HepG2 (cell line): ENCODE results near the gene ICE1. TPM values are rescaled to one million over a fixed set of nuclear protein-coding genes. Genes with fewer than 3 reads are reported as not detected.
A peak's percentile ranks its signal among the peaks of the same experiment; 100 is the strongest.

ENCODE experiments used
- ARNTL ChIP-seq: sonication (generic); formaldehyde crosslinking; IDR thresholded peaks from 2 replicates; pipeline ENCODE4 v1.4.0; 2020; ENCODE audit warnings: mild to moderate bottlenecking, missing genetic modification reagents
- ATF1 ChIP-seq: IDR thresholded peaks from 2 replicates; pipeline ENCODE4 v1.6.1; 2016; ENCODE audit warnings: mild to moderate bottlenecking, control low read depth
- HMG20B ChIP-seq: conservative IDR thresholded peaks from 2 replicates; pipeline ENCODE4 v1.6.1; 2016; ENCODE audit warnings: missing genetic modification reagents, missing compliant biosample characterization
- HOXA3 ChIP-seq: sonication (generic); formaldehyde crosslinking; IDR thresholded peaks from 2 replicates; pipeline ENCODE4 v1.5.0; 2020; ENCODE audit warnings: missing genetic modification reagents
- ISL2 ChIP-seq: sonication (generic); formaldehyde crosslinking; IDR thresholded peaks from 2 replicates; pipeline ENCODE4 v1.5.0; 2020; ENCODE audit warnings: missing genetic modification reagents
- LCORL ChIP-seq, 2 experiments: fragments of 450-650 bp in 1 of 2; sonication (generic) in 1 of 2; formaldehyde crosslinking in 1 of 2; IDR thresholded peaks; 2 replicates each; pipeline versions ENCODE4 v1.5.0 to v1.6.1; 2017 to 2020; ENCODE audit warnings: antibody characterized with exemption in 1 of 2, missing genetic modification reagents in 1 of 2
- MEF2D ChIP-seq: sonication (generic); formaldehyde crosslinking; IDR thresholded peaks from 2 replicates; pipeline ENCODE4 v1.5.1; 2020; ENCODE audit warnings: mild to moderate bottlenecking, missing genetic modification reagents
- MTF1 ChIP-seq: sonication (generic); formaldehyde crosslinking; IDR thresholded peaks from 2 replicates; pipeline ENCODE4 v1.5.0; 2020; ENCODE audit warnings: missing genetic modification reagents
- PAWR ChIP-seq: sonication (generic); formaldehyde crosslinking; IDR thresholded peaks from 2 replicates; pipeline ENCODE4 v1.4.0; 2020; ENCODE audit warnings: missing genetic modification reagents, mild to moderate bottlenecking, borderline replicate concordance
- SP1 ChIP-seq, 2 experiments: fragments of 450-650 bp in 1 of 2; sonication (generic) in 1 of 2; formaldehyde crosslinking in 1 of 2; IDR thresholded peaks; 2 replicates each; pipeline versions ENCODE4 v1.4.0 to v1.6.1; 2016 to 2020; ENCODE audit warnings: missing genetic modification reagents in 1 of 2
- ZBTB42 ChIP-seq: sonication (generic); formaldehyde crosslinking; IDR thresholded peaks from 2 replicates; pipeline ENCODE4 v1.5.0; 2020; ENCODE audit warnings: mild to moderate bottlenecking, missing genetic modification reagents
- ZMYM4 ChIP-seq: sonication (generic); formaldehyde crosslinking; IDR thresholded peaks from 2 replicates; pipeline ENCODE4 v1.8.1; 2023; ENCODE audit warnings: mild to moderate bottlenecking, missing genetic modification reagents
- ZNF331 ChIP-seq: sonication (generic); formaldehyde crosslinking; IDR thresholded peaks from 2 replicates; pipeline ENCODE4 v1.4.0; 2020; ENCODE audit warnings: missing genetic modification reagents
- ZNF598 ChIP-seq: sonication (generic); formaldehyde crosslinking; IDR thresholded peaks from 2 replicates; pipeline ENCODE4 v1.5.1; 2020; ENCODE audit warnings: mild to moderate bottlenecking, missing genetic modification reagents, borderline replicate concordance
- ZNF607 ChIP-seq: sonication (generic); formaldehyde crosslinking; IDR thresholded peaks from 2 replicates; pipeline ENCODE4 v1.5.1; 2020; ENCODE audit warnings: missing genetic modification reagents, mild to moderate bottlenecking, borderline replicate concordance
- ZSCAN22 ChIP-seq: sonication (generic); formaldehyde crosslinking; IDR thresholded peaks from 2 replicates; pipeline ENCODE4 v1.4.0; 2020; ENCODE audit warnings: mild to moderate bottlenecking, missing genetic modification reagents
- ZSCAN31 ChIP-seq: sonication (generic); formaldehyde crosslinking; IDR thresholded peaks from 2 replicates; pipeline ENCODE4 v1.5.0; 2020; ENCODE audit warnings: low read depth, mild to moderate bottlenecking, missing genetic modification reagents
- ZZZ3 ChIP-seq: sonication (generic); formaldehyde crosslinking; IDR thresholded peaks from 2 replicates; pipeline ENCODE4 v1.4.0; 2020; ENCODE audit warnings: missing genetic modification reagents, mild to moderate bottlenecking, borderline replicate concordance
- polyA plus RNA-seq, 8 experiments: library from polyadenylated mRNA; depleted of rRNA in 3 of 8; stranded (reverse) in 7 of 8; unstranded in 1 of 8; fragments of >200 nt; fragmentation: Illumina TruSeq in 4 of 8; extraction: Trizol in 4 of 8; gene quantifications; 2 replicates each; pipeline versions ENCODE4 v1.2.1 to v1.2.3, GENCODE V29; 2011 to 2016; ENCODE audit warnings: low read depth in 4 of 8, missing spikeins in 1 of 8, mixed read lengths in 1 of 8; ENCODE audit not compliant: insufficient read depth in 1 of 8
- total RNA-seq, 5 experiments: library from RNA; depleted of rRNA; stranded (reverse); fragments of >200 nt; fragmentation: Illumina TruSeq; extraction: Trizol; gene quantifications; 2 replicates each; pipeline ENCODE4 v1.2.3, GENCODE V29; 2016; ENCODE audit warnings: low read depth in 1 of 5
- TF ChIP-seq, protein P1 (sequence below): sonication (generic); formaldehyde crosslinking; IDR thresholded peaks from 2 replicates; pipeline ENCODE4 v1.4.0; 2020; ENCODE audit warnings: low read depth, mild to moderate bottlenecking, missing genetic modification reagents
- TF ChIP-seq, protein P2 (sequence below): sonication (generic); formaldehyde crosslinking; IDR thresholded peaks from 2 replicates; pipeline ENCODE4 v1.8.1; 2022; ENCODE audit warnings: low read depth, mild to moderate bottlenecking, missing genetic modification reagents
- TF ChIP-seq, protein P3 (sequence below): sonication (generic); formaldehyde crosslinking; IDR thresholded peaks from 2 replicates; pipeline ENCODE4 v1.5.1; 2020; ENCODE audit warnings: mild to moderate bottlenecking, missing genetic modification reagents, moderate library complexity
- TF ChIP-seq, protein P4 (sequence below): IDR thresholded peaks from 2 replicates; pipeline ENCODE4 v1.6.1; 2012; ENCODE audit warnings: inconsistent platforms

ICE1 gene
- total and polyA plus RNA-seq, 2 of the 13 experiments (the other 11 are each of a cell fraction or from before 2014, with no cell fraction given), result 9.1 to 27.6 TPM

- TF ChIP-seq, protein P1, sequence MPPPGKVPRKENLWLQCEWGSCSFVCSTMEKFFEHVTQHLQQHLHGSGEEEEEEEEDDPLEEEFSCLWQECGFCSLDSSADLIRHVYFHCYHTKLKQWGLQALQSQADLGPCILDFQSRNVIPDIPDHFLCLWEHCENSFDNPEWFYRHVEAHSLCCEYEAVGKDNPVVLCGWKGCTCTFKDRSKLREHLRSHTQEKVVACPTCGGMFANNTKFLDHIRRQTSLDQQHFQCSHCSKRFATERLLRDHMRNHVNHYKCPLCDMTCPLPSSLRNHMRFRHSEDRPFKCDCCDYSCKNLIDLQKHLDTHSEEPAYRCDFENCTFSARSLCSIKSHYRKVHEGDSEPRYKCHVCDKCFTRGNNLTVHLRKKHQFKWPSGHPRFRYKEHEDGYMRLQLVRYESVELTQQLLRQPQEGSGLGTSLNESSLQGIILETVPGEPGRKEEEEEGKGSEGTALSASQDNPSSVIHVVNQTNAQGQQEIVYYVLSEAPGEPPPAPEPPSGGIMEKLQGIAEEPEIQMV (CRISPR knock-in tag), result peak; percentile 38; the same call in 1 of the 2 replicates
- TF ChIP-seq ZNF607 (CRISPR knock-in tag) (0 out of 2 replicates have a peak, but pooled peaks have one; percentile 71), ZSCAN22 (CRISPR knock-in tag) (no peak), ZZZ3 (CRISPR knock-in tag) (peak; percentile 66; the same call in 1 of the 2 replicates), LCORL (IDR thresholded peaks at IDR 0.05) (no peak), LCORL (CRISPR knock-in tag; IDR thresholded peaks at IDR 0.05) (peak; percentile 85; the same call in 1 of the 2 replicates), SP1 (IDR thresholded peaks at IDR 0.05) (peak; percentile 66; the same call in 1 of the 2 replicates), SP1 (CRISPR knock-in tag; IDR thresholded peaks at IDR 0.05) (peak; percentile 86), ZNF331 (CRISPR knock-in tag) (peak; percentile 75), ARNTL (peak; percentile 70; the same call in 1 of the 2 replicates), ATF1 (peak; percentile 97), ISL2 (CRISPR knock-in tag) (peak; percentile 61; the same call in 1 of the 2 replicates), ZSCAN31 (CRISPR knock-in tag) (no peak; the same call in 1 of the 2 replicates), PAWR (no peak), ZBTB42 (no peak), HOXA3 (CRISPR knock-in tag) (peak; percentile 77; the same call in 1 of the 2 replicates), MTF1 (no peak), MEF2D (no peak), ZNF598 (CRISPR knock-in tag) (peak; percentile 69; the same call in 1 of the 2 replicates), ZMYM4 (CRISPR knock-in tag) (peak; percentile 93), HMG20B (CRISPR knock-in tag) (peak; percentile 75)
- TF ChIP-seq, protein P2, sequence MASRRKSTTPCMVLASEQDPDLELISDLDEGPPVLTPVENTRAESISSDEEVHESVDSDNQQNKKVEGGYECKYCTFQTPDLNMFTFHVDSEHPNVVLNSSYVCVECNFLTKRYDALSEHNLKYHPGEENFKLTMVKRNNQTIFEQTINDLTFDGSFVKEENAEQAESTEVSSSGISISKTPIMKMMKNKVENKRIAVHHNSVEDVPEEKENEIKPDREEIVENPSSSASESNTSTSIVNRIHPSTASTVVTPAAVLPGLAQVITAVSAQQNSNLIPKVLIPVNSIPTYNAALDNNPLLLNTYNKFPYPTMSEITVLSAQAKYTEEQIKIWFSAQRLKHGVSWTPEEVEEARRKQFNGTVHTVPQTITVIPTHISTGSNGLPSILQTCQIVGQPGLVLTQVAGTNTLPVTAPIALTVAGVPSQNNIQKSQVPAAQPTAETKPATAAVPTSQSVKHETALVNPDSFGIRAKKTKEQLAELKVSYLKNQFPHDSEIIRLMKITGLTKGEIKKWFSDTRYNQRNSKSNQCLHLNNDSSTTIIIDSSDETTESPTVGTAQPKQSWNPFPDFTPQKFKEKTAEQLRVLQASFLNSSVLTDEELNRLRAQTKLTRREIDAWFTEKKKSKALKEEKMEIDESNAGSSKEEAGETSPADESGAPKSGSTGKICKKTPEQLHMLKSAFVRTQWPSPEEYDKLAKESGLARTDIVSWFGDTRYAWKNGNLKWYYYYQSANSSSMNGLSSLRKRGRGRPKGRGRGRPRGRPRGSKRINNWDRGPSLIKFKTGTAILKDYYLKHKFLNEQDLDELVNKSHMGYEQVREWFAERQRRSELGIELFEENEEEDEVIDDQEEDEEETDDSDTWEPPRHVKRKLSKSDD (CRISPR knock-in tag), result peak; percentile 50; the same call in 1 of the 2 replicates
- TF ChIP-seq, protein P3, sequence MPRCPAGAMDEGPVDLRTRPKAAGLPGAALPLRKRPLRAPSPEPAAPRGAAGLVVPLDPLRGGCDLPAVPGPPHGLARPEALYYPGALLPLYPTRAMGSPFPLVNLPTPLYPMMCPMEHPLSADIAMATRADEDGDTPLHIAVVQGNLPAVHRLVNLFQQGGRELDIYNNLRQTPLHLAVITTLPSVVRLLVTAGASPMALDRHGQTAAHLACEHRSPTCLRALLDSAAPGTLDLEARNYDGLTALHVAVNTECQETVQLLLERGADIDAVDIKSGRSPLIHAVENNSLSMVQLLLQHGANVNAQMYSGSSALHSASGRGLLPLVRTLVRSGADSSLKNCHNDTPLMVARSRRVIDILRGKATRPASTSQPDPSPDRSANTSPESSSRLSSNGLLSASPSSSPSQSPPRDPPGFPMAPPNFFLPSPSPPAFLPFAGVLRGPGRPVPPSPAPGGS (CRISPR knock-in tag), result 0 out of 2 replicates have a peak, but pooled peaks have one; percentile 49
- TF ChIP-seq, protein P4, sequence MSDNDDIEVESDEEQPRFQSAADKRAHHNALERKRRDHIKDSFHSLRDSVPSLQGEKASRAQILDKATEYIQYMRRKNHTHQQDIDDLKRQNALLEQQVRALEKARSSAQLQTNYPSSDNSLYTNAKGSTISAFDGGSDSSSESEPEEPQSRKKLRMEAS, result peak; percentile 77
Observed at GRCh38 chr5:5421961-5422818, at the start of gene ICE1 (continued).
